GM21717 (cell line): Measurements from ENCODE around the gene CASP4.

Source experiments
- ATAC-seq: cut with Tn5 transposase; IDR thresholded peaks from one replicate; pipeline ENCODE4 v1.9.1; 2021; ENCODE audit warnings: mild to moderate bottlenecking, moderate library complexity; ENCODE audit not compliant: unreplicated experiment

Gene CASP4

GRCh38 chr11:104895634-104896033 is 72.7 kb downstream of the CASP4 start:
- ATAC-seq, result no peak

DNA sequence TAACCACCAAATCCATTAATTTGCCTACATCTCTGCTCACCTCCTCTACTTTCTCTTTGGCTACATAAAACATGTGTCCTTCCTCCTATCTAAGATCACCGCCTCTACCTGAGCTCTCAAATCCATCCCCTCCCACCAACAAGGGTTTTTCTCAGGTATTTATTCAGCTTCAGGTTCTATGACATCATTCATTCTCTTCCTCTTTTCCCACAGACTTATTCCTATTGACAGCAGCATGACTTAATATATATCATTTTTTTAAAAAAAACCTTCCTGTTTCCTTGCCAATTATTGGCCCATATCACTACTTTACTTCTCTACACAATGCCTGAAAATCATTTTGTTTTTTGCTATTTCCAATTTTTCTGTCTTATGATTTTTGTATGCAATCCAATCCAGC is 74.5 kb downstream of the CASP4 start:
- ATAC-seq, result no peak
